ENCODE measurements around the gene GPR84. TPM values are rescaled to one million over a fixed set of nuclear protein-coding genes. Genes with fewer than 3 reads are reported as not detected.
A peak's percentile ranks its signal among the peaks of the same experiment; 100 is the strongest.

GPR84 gene
- total and polyA plus RNA-seq, 2 of the 8 experiments (the other 6 are each of a cell fraction or from before 2014, with no cell fraction given), result 0.09 TPM; not detected in 1

DNA sequence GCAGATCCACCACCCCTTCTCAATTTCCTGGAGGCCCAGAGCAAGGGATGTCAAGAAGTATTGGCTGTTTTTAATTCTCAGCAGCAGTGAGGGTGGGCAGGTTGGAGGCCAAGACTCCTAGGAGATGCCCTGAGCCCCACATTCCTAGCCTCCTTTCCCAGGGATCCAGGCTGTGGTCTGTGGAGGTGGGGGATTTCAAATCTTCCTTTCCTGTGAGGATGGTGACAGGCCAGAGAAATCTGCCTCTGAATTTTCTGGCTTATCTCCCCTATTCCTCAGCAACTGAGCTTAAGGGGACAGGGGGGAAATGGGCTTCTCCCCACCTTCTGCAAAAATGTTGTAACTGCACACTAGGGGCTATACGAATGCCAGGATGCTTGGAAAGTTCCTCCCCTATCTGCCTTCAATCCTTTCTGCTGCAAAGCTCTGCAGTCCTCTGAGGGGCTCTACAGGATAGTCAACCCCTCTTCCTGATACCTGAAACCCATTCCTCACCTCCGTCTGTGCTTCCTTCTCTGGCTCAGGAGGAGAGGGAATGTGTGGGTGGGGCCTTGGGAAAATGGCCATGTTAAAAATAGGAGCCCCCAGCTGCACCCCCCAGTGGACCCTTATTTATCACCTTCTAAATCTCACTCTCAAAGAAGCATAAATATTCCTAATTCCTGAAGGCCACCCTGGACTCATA, 6.6 kb downstream of the GPR84 start:
- Histone ChIP-seq H3K27me3 (replicated peaks in 1 of 4; ENCODE audit: control insufficient read depth in 3 of 4, extremely low read depth in 1 of 4, insufficient read depth in 3 of 4, low read length in 3 of 4) (no peaks in the 10 kb centered on the region; a peak in 1 of 7 replicates), H3K56ac (replicated peaks; ENCODE audit: insufficient read length, low read depth, low read length) (no peak overlapping the region), H4K5ac (ENCODE audit: insufficient read length, low read depth, low read length) (peak overlapping the region; percentile 14), H3K9me3 (ENCODE audit: insufficient read depth in 2 of 2, low read depth in 1 of 2, low read length in 1 of 2) (no peaks in the 10 kb centered on the region), H3K23ac (ENCODE audit: insufficient read length) (no peak overlapping the region), H3K4me2 (ENCODE audit: insufficient read depth in 1 of 2, low read depth in 2 of 2, low read length in 2 of 2) (peak overlapping the region; percentile 88 to 92), H3K18ac (ENCODE audit: extremely low read depth, low read length) (peak overlapping the region; percentile 25), H2BK5ac (ENCODE audit: low read depth, low read length) (0 out of 2 replicates have a peak overlapping the region, but pooled peaks have one; percentile 75), H4K8ac (ENCODE audit: extremely low read depth, insufficient read depth, low read length) (no peak overlapping the region), H4K91ac (replicated peaks; ENCODE audit: insufficient read length, low read length) (peak overlapping the region; percentile 38), H2AK5ac (ENCODE audit: low read depth, low read length) (peak overlapping the region; percentile 32; the same call in 1 of the 2 replicates), H2BK120ac (replicated peaks; ENCODE audit: low read depth, low read length) (peak overlapping the region; percentile 14), H3K9ac (replicated peaks in 1 of 4; ENCODE audit: extremely low read depth in 1 of 4, low read depth in 3 of 4, low read length in 3 of 4) (no peak overlapping the region; a peak in 1 of 7 replicates), H2BK12ac (ENCODE audit: low read depth, low read length) (peak overlapping the region; percentile 98; the same call in 1 of the 2 replicates), H2AFZ (ENCODE audit: low read length) (no peak overlapping the region), H3K79me1 (ENCODE audit: low read depth, low read length) (no peaks in the 10 kb centered on the region), H2BK15ac (ENCODE audit: low read length) (peak overlapping the region; percentile 63; the same call in 1 of the 2 replicates), H3K36me3 (ENCODE audit: control insufficient read depth in 2 of 4, insufficient read depth in 4 of 4, low read length in 3 of 4) (no peaks in the 10 kb centered on the region), H3K79me2 (ENCODE audit: control insufficient read depth in 1 of 2, insufficient read depth in 2 of 2, low read length in 2 of 2) (no peaks in the 10 kb centered on the region), H3K4ac (replicated peaks; ENCODE audit: insufficient read length, low read depth, low read length) (peak overlapping the region; percentile 8), H3K14ac (ENCODE audit: insufficient read length) (no peak overlapping the region), H3K4me3 (ENCODE audit: extremely low read depth in 1 of 4, insufficient read depth in 2 of 4, low read depth in 3 of 4, low read length in 4 of 4) (peak overlapping the region in 3 of 4 experiments; percentile 68 to 78 (median 74); a peak in 6 of 8 replicates), H4K20me1 (replicated peaks in 1 of 2; ENCODE audit: control insufficient read depth in 1 of 2, insufficient read depth in 2 of 2, low read length in 2 of 2) (no peaks in the 10 kb centered on the region), H3K27ac (ENCODE audit: low read depth, low read length) (no peak overlapping the region), H3K23me2 (ENCODE audit: low read depth, low read length) (peaks cover 13% of the 10 kb centered on the region), H2BK20ac (ENCODE audit: low read length) (peak overlapping the region; percentile 8; the same call in 1 of the 2 replicates), H3K4me1 (replicated peaks in 1 of 4; ENCODE audit: control insufficient read depth in 3 of 4, insufficient read depth in 4 of 4, low read length in 3 of 4) (peaks cover 23 to 54% (median 30%) of the 10 kb centered on the region in 4 experiments)
- CTCF ChIA-PET (ENCODE audit: partially characterized antibody), result interaction anchor here (1.2 to 9.2 kb wide), 15 partner anchors 10 to 142 kb away, joined by 3 to 348 read pairs (median 9); partner anchors contain the start of genes COPZ1, NFE2 and ZNF385A
- TF ChIP-seq PHF8 (conservative IDR thresholded peaks at IDR 0.05; ENCODE audit: low read depth, low read length), result 0 out of 2 replicates have a peak, but pooled peaks have one; percentile 6
- TF ChIP-seq BCL11A (IDR thresholded peaks at IDR 0.05; ENCODE audit: low read depth in 2 of 2, low read length in 2 of 2), result no peak
- no peak for TF ChIP-seq POLR2A (IDR thresholded peaks at IDR 0.05; ENCODE audit: control extremely low read depth in 1 of 2, low read depth in 2 of 2, low read length in 2 of 2)
- WGBS, 2 experiments (ENCODE audit: extremely low coverage in 1 of 2, insufficient coverage in 1 of 2, insufficient read length in 1 of 2, insufficient replicate concordance in 2 of 2, low coverage in 1 of 2, low lambda C conversion rate in 2 of 2, missing lambda C conversion rate in 1 of 2), result 25% methylated on average over 2 of the region's 2 CpGs; no CpG with 5 or more reads in 1 of the 2 experiments
- DNase-seq (ENCODE audit: low read depth in 1 of 2, low spot score in 2 of 2) (no peak), FAIRE-seq (no peak)
- POLR2A ChIA-PET (ENCODE audit: partially characterized antibody), result interaction anchor here (0.6 to 9.2 kb wide), 21 partner anchors 9 to 141 kb away, joined by 3 to 133 read pairs (median 6); partner anchors contain the start of genes CBX5, COPZ1, HNRNPA1 and NFE2

All from H1 (cell line).